HG03457 (cell line): ENCODE data around the gene VAT1.
A peak's percentile ranks its signal among the peaks of the same experiment; 100 is the strongest.
"Not testable (repeated sequence)": the region's sequence is repeated elsewhere in the genome, so short reads cannot be mapped to it uniquely, and the experiment has no call there.

Experiments
- ATAC-seq: cut with Tn5 transposase; IDR thresholded peaks from one replicate; pipeline ENCODE4 v1.9.1; 2021; ENCODE audit warnings: moderate number of reproducible peaks; ENCODE audit not compliant: unreplicated experiment

VAT1 gene

DNA sequence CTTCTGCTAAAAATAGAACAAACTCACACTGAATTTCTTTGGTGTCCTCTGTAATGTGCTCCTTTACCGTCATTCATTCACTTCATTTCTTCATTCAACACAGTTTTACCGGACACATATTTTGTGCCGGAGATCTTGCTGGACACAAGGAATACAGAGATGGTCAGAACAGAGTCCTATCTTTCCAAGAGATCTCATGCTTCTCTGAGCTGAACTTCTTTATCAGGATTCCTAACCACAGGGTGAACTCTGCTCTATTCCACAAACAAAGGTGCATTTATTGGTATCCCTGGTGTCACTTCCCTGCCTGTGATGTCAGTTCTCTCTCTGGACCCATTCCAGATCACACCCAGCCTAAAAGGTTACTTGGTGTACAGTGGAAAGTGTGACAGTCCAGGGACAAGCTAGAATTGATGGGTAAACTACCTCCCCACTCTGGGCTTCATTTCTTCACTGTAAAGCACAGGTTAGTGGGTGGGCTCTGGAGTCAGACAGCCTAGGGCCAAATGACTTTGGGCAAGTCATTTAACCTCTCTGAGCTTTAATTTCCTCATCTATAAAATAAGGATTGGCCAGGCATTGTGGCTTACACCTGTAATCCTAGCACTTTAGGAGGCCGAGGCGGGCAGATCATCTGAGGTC is 11.4 kb downstream of the VAT1 start:
- no peak for ATAC-seq

DNA sequence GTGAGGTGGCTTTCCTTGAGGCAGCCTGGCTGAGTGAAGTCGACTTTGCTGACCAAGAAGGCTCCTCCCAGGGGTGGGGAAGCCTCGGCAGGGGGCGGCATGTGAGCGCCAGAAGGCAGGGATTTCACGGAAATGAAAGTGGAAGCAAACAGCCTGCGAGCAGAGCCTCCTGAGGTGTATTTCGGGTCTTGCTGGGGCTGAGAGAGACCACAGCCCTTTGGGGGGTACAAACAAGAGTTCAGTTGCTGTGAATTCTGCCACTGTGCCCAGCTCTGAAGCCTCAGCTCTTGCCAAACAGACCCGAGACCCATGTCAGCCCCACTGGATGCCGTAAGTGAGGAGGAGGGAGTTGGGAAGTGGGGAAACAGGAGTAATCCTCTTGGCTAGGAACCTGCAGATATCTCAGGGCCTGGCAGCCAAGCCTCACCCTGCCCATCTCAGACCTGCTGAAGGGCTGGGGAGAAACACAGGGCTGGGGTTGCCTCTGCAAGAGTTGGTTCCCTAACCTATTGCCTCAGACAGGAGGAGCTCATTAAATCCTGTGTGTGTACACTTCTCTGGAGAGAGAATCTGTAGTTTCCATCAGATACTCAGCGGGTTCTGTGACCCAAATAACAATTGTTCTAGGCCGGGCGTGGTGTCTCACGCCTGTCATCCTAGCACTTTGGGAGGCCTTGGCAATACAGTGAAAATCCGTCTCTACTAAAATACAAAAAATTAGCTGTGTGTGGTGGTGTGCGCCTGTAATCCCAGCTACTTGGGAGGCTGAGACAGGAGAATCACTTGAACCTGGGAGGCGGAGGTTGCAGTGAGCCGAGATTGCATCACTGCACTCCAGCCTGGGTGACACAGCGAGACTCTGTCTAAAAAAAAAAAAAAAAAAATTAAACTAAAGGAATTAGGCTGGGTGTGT is 15.3 kb downstream of the VAT1 start, which contains the start of gene IFI35:
Gene IFI35, plus strand, starts transcription at position 146 of the 913 bp plus-strand sequence. Its CDS starts 164 bp downstream, at position 310.
- no peak for ATAC-seq

DNA sequence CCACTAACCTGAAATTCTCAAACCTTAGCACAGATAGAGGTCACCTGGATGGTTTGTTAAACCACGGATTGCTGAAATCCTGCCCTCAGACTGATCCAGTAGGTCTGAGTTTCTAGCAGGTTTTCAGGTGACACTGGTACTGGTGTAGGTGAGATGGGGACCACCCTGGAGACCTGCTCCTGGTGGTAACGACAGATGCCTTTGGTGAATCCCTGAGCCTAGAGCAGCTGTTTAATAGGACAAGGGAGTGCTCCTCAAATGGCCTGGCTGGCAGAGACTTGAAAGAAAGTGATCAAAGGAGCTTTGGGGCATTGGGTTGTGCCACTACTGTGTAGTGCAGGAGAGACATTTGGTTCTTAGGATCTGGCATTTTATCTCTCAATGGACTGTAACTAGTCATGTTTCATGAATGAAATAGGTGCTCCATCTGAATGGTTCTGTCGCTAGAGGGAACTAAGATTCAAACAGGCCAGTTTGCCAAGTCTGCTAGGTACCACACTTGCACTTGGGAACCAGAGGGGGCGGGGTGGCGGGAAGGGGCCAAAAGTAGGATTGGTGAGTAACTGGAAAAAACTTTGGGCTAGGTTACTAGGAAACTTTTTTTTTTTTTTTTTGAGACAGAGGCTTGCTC is 18.5 kb downstream of the VAT1 start:
- ATAC-seq = no peak

DNA sequence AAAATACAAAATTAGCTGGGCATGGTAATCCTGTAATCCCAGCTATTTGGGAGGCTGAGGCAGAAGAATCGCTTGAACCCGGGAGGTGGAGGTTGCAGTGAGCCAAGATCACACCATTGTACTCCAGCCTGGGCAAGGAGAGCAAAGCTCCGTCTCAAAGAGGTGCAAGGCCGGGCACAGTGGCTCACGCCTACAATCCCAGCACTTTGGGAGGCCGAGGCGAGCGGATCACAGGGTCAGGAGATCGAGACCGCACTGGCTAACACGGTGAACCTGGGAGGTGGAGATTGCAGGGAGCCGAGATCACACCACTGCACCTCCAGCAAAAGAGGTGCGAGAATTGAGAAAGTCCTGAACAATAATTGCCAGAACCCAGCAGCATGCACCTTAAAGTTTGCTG is 21.3 kb downstream of the VAT1 start:
- not testable (repeated sequence) for ATAC-seq

DNA sequence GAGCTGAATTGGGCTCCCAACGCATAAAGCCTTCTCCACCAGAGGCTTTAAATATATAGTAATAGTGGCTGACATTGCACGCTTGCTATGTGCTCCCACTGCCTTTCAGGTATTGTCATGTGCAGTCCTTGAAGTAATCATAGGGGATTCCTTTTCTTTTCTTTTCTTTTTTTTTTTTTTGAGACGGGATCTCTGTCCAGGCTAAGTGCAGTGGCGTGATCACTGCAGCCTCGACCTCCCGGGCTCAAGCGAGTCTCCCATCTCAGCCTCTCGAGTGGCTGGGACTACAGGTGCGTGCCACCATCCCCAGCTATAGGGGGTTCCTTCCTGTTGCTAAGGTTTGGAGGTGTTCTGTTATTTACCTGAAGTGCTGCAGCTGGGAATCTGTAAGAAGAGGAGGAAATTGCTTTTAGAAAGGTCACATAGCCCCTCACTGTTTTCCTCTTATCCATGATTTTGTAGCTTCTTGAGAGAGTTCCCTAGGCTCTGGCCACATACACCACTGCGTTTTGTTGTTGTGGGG is 23.1 kb downstream of the VAT1 start:
- no peak for ATAC-seq

DNA sequence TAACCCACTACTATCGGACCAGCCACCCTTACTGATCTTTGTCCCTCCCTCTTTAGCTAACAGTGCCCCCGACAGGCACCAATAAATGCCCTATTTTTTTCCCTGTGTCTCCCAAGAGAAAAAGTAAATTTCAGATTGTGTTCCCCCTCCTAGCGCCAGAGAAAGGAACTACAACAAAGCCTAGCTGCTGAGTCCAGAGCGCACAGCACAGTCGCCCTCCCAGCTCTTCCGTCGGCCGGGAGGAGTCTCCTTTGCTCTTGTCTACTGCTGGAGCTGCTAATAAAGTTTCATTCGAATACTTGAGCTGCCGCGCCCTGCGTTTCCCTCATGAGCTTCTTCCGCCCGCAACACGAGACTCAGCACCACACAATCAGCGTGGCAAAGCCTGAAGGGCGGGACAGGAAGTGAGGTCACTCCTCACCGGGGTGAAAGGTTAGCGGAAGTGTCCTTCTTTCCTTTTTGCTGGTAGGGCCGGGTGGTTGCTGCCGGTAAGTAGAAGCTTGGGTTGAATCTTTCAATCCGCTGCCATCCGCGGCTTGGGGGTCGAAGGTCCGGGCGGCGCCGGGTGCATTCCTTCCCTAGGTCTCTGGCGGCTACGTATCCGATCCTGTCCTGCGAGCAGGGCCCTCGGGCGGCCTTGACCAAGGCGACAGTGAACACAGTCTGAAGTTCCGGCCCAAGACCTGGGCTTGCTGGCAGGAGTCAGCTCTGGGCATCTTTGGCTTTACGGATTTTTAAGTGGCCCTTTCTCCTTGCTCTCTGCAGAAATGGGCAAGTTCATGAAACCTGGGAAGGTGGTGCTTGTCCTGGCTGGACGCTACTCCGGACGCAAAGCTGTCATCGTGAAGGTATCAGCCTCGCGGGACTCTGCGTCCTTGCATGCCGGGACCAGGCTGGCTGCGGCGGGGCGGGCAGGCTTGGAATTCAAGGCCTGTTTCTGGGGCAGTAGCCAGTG is 23.9 kb downstream of the VAT1 start, which contains the start of gene RPL27:
Gene RPL27, plus strand, starts transcription at position 436 of the 955 bp plus-strand sequence. Its CDS starts 332 bp downstream, at position 768.
- ATAC-seq = peak; percentile 83

DNA sequence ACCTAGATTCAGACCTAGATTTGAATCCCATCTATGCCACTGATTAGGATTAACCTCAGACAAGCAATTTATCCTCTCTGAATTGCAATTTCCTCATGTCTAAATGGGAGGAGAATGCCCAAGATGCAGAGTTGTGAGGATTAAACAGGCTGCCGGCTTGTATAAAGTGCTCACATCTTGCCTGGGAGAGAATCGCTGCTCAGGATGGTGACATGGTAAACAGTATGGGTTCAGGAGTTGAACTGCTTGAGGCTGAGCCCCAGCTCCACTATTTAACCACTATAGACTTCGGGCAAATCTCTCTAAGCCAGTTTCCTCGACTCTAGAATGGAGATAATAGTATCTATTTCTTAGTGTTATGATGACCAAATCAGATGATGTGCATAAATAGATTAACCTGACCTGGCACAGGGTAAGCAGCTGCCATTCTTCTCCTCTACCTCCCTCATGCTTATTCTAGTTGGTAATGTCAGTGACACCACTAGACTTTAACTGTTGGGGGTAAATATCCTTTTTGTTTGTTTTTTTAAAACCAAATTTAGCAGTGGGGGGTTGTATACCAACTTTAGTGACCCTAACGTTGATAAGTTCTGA is 24.7 kb downstream of the VAT1 start:
- ATAC-seq = no peak

DNA sequence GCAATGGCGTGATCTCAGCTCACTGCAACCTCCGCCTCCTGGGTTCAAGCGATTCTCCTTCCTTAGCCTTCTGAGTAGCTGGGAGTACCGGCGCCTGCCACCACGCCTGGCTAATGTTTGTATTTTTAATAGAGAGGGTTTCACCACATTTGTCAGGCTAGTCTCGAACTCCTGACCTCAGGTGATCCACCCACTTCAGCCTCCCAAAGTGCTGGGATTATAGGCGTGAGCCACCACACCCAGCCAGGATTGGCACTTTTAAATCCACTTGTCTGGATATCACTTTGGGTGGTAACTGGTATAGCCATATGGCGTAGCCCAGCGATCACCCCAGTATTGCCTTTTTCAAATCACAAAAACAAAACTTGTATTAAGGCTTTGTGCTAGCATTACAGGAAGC is 28.3 kb downstream of the VAT1 start:
- ATAC-seq = not testable (repeated sequence)

DNA sequence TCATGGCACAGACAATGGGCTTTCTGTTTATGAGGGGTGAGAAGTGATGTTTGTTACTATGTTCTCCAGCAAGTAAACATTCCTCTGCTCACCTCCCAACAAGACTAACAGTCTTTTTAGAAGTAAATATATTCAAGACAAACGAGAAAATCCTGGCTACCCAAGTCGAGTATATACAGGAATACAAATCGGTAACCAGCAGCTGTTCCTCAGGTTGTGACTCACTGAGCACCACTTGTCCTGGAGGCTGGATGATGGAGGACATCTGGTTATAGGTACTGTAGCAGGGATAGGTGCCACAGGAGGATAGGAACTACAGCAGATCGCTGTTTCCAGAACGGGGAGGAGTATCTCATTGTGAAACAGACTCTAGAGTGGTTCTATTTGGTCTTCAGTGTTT is 29.3 kb downstream of the VAT1 start:
- no peak for ATAC-seq

DNA sequence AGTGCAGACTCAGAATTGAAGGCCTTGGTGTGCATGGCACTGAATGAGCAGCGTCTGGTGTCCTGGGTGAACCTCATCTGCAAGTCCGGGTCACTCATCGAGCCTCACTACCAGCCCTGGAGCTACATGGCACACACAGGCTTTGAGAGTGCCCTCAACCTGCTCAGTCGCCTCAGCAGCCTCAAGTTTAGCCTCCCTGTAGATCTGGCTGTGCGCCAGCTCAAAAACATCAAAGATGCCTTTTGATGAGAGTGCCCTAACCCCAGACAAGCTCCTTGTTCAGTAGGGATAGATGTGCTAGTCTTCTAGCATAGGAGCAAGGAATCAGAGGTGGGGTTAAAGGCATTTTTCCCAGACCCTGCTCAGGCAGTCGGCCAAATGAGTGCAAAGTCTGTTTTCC is 30.7 kb downstream of the VAT1 start:
- no peak for ATAC-seq

DNA sequence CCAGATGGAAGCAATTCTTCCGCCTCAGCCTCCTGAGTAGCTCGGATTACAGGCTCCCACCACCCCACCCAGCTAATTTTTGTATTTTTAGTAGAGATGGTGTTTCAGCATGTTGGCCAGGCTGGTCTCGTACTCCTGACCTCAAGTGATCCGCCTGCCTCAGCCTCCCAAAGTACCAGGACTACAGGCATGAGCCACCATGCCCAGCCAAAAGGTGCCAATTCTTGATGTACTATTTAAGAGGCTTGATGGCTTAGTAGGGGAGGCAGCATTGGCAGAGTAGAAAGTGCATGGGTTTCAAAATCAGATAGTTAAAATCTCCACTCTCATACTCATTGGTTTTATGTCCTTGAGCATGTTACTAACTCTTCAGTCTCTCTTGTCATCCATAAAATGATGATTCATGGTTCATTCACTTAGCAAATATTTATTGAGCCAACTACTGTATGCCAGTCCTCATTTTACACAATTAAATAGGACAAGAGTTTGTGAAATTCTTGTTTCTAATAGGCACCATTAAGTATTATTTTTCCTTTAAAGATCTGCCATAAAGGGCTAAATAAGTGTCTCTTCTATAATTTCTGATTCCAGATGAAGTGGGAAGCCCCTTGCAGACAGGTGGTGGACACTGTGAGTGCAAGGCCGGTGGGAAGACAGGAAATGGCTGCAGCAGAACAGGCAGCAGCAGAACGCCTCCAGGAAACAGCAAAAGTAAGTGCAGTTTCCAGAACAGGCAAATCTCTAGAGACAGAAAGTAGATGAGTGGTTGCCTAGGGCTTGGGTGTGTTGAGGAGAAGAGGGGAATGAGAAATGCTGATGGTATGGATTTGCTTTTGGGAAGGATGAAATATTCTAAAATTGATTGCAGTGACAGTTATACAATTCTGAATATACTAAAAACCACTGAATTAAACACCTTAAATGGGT is 32.2 kb downstream of the VAT1 start:
- no peak for ATAC-seq

DNA sequence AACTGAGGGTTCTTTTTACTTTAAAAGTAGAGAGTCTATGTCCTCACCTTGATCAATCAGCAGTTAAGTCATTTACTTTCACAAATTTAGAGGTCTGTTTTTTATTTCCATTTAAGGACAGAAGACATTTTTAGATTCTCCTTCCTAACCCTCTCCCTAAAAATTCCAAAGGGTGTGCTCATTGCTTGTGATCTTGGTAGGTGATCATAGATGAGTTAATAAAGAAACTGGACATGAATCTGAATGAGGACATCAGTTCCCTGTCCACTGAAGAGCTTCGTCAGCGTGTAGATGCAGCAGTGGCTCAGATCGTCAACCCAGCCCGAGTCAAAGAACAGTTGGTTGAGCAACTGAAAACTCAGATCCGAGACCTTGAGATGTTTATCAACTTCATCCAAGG is 33.0 kb downstream of the VAT1 start:
- no peak for ATAC-seq

DNA sequence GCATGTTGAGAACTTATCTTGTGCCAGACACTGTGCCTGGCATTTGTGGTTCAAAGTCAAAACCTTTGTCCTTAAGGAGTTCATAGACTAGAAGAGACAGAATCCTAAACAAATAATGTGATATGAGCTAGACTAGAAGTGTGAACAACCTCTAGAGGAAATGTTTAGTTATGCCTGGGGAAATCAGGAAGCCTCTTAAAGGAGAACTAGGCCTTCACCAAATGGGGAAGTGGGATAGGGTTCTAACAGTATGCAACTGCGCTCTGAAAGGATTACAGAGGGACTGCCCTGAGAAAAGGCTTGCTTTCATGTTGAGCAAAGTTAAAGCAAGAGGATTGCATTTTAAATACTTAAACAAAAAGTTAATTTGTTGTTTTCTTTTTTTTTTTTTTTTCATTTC is 37.0 kb downstream of the VAT1 start:
- ATAC-seq = no peak

DNA sequence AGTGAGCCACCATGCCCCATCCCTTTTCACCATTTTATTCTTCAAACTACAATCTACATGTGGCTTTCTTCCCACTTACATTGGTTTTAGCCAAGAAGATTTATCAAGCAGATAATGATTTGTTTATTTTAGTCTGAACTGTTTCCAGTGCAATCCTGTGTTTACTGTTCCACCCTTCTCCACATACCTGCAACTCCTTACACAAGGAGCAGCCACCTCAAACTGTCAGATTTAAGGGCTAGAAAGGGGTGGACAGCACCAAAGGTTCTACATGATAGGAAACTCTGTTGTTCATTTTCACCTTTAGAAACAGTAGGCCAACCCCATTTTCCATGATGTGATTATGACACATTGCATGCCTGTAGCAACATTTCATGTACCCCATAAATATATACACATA is 39.9 kb downstream of the VAT1 start:
- no peak for ATAC-seq

DNA sequence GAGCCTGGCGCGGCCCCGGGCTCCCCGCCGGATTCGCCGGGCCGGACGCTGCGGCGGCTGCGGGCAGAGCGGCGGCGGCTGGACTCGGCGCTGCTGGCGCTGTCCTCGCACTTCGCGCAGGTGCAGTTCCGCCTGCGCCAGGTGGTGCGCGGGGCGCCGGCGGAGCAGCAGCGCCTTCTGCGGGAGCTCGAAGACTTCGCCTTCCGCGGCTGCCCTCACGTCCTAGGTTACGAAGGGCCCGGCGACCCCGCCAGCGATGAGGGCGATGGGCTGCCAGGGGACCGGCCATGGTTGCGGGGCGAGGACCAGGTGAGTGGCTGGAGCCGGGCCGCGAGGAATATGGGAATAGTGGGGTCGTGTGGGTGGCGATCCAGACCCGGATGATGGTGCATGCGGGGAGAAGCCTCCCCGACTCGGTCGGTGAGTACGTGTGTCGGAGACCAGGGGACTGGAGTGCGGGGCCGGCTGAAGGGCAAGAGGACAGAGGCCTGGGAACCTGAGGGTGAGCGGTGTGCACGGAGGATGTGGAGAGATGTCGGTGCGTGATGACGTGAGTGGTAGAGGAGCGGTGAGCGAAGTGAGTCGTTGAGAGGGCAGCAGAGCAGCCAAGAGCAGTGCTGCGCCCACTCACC is 41.3 kb downstream of the VAT1 start:
- ATAC-seq = peak; percentile 24

DNA sequence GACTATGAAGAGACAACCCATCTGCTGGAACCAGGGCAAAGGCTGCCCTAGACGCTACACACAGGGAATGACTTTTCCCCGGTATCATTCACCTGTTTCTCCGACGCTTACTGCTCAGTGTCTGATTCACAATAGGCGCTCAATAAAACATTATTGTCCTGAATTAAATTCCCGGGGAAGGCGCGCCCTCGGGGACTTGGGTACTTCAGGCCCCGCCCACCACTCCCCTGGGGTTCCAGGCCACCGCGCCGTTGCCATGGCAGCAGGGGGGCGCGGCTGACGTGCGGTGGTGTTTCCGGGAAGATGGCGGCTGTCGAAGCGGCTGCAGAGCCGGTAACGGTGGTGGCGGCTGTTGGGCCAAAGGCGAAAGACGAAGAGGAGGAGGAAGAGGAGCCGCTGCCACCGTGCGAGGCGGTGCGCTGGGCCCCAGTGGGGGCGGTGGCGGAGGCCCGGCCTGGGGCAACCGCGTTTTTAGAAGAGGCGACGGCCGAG is 41.9 kb downstream of the VAT1 start, which contains the start of gene RUNDC1:
Gene RUNDC1, plus strand, starts transcription at position 292 of the 492 bp plus-strand sequence. Its CDS starts 12 bp downstream, at position 304.
- ATAC-seq = peak; percentile 40

DNA sequence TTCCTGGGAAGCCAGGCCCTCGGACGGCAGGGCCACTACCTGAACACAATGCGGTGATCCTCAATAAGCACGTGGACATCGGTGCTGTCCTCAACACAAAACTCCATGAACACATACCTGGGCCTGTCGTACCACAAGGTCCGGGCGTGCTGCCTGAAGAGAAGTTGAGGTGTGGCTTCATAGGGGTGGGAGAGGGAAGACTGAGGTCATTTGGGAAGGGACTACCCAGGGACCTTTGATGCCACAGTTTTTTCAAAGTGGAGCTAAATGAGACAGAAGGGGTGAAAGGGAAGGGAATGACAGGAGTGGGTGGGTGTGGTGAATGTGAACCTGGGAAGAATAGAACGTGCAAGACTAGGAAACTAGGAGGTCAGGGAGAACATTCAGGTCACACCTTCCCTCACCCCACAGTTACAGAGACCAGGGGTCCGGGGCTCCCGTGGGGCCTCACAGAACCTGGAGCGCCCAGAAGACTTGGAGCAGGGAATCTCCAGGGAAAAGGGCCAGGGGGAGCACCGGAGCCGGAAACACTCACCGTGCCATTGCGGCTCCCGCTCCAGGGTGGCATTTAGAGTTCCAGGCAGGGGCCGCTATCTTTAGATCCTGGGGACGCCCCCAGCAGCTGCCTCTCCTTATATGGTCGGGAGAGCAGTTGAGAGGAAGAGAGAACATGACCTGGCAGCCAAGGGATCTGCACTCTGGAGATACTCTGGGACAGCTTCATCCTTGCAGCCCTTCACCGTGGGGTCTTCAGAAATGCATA is 42.5 kb downstream of the VAT1 start, which contains the start of gene PTGES3L:
Gene PTGES3L, minus strand, starts transcription at position 570 of the 763 bp plus-strand sequence. Its CDS starts 27 bp downstream, at position 543.
- ATAC-seq = no peak
